Activated CD4-positive, alpha-beta T cell treated with anti-CD3 and anti-CD28 coated beads, Interleukin-2, Interleukin-4, amounts not matched to agents 100 ng/mL and 50 ng/mL, durations not matched to agents 16 hours and 8 hours (primary cell): Measurements from ENCODE around the gene ADAMTS12.
"Not testable (repeated sequence)": the region's sequence is repeated elsewhere in the genome, so short reads cannot be mapped to it uniquely, and the experiment has no call there.

ENCODE experiments used
- DNase-seq: peaks from one replicate; pipeline ENCODE4 v3.0.0-alpha.2; 2020; ENCODE audit warnings: low spot score

The ADAMTS12 gene, protein sequence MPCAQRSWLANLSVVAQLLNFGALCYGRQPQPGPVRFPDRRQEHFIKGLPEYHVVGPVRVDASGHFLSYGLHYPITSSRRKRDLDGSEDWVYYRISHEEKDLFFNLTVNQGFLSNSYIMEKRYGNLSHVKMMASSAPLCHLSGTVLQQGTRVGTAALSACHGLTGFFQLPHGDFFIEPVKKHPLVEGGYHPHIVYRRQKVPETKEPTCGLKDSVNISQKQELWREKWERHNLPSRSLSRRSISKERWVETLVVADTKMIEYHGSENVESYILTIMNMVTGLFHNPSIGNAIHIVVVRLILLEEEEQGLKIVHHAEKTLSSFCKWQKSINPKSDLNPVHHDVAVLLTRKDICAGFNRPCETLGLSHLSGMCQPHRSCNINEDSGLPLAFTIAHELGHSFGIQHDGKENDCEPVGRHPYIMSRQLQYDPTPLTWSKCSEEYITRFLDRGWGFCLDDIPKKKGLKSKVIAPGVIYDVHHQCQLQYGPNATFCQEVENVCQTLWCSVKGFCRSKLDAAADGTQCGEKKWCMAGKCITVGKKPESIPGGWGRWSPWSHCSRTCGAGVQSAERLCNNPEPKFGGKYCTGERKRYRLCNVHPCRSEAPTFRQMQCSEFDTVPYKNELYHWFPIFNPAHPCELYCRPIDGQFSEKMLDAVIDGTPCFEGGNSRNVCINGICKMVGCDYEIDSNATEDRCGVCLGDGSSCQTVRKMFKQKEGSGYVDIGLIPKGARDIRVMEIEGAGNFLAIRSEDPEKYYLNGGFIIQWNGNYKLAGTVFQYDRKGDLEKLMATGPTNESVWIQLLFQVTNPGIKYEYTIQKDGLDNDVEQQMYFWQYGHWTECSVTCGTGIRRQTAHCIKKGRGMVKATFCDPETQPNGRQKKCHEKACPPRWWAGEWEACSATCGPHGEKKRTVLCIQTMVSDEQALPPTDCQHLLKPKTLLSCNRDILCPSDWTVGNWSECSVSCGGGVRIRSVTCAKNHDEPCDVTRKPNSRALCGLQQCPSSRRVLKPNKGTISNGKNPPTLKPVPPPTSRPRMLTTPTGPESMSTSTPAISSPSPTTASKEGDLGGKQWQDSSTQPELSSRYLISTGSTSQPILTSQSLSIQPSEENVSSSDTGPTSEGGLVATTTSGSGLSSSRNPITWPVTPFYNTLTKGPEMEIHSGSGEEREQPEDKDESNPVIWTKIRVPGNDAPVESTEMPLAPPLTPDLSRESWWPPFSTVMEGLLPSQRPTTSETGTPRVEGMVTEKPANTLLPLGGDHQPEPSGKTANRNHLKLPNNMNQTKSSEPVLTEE (N-terminal part only)

DNA sequence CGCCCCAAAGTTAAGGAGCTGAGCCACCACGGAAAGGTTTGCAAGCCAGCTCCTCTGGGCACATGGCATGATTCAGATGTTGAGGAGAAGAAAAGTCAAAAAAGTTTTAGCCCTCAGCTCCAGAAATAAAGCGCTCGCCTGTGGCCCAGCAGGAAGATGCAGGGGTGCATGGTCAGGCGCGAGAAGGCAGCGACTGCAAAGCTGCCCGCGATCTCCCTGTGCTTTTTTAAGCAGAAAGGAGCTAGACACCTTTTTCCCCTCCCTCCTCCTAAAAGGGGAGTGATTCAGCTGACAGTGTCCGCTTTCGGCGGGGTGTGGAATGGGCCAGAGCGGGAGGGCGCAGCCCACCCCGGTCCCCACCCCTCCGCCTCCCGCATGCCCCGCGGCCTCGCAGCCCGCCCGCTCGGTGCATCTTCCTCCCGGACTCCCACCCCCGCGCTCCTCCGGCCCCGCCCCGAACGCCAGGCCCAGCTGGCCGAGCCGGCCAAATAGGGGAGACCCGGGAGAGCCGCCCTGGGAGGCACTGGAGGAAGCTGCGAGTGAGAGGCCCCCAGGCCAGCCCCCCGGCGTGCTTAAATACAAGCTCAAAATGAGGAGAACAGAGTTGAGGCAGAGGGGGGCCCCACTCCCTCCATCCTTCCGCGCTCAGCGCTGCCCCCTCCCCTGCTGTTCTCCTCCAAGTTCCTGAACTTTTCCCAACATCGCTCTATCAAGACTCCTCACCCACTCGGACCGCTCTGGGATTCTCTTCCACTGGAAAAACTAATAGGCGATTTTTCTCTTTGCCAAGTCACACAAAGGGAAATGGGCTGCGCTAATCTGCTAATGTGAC is at the start of gene ADAMTS12:
Gene ADAMTS12, minus strand, starts transcription at position 203 of the 832 bp plus-strand sequence. Its CDS starts 134 bp downstream, at position 69.
- DNase-seq = no peak

GRCh38 chr5:33941090-33941489 is 49.3 kb upstream of the ADAMTS12 start:
- no peak for DNase-seq

GRCh38 chr5:33939556-33940262 is 47.9 kb upstream of the ADAMTS12 start:
- DNase-seq = no peak

GRCh38 chr5:33938881-33939280 is 47.1 kb upstream of the ADAMTS12 start:
- DNase-seq = no peak

DNA sequence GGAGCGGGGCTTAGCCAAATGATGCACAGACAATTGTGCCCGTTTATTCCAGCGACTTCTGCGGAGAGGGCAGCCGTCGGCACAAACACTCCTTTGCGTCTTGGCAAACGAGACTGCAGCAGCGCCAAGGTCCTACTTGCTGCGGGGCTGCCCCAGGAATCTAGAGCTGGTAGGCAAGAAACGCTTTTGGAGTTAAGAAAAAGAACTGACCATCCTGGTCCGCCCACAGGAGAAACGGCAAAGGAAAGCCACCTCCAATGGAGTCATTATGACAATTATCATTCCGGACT is 46.7 kb upstream of the ADAMTS12 start:
- no peak for DNase-seq

DNA sequence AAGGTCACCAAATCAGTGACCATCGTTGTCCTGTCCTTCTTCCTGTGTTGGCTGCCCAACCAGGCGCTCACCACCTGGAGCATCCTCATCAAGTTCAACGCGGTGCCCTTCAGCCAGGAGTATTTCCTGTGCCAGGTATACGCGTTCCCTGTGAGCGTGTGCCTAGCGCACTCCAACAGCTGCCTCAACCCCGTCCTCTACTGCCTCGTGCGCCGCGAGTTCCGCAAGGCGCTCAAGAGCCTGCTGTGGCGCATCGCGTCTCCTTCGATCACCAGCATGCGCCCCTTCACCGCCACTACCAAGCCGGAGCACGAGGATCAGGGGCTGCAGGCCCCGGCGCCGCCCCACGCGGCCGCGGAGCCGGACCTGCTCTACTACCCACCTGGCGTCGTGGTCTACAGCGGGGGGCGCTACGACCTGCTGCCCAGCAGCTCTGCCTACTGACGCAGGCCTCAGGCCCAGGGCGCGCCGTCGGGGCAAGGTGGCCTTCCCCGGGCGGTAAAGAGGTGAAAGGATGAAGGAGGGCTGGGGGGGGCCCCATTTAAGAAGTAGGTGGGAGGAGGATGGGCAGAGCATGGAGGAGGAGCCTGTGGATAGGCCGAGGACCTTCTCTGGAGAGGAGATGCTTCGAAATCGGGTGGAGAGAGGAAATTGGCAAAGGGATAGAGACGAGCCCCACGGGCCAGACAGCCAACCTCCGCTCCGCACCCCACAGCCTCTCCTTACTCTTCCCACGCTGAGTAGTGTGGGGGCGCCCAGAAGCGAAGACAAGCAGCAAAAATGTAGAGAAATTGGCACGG is 46.1 kb upstream of the ADAMTS12 start:
- no peak for DNase-seq

GRCh38 chr5:33937017-33937706 is 45.4 kb upstream of the ADAMTS12 start:
- DNase-seq = no peak

GRCh38 chr5:33936381-33937016 is 44.7 kb upstream of the ADAMTS12 start, which contains the start of gene RXFP3:
RXFP3 (plus strand) TSS chr5:33936386; CDS start chr5:33936741, 355 bp downstream.
- DNase-seq = no peak

- DNase-seq = peak; percentile 40
Observed at GRCh38 chr5:33936004-33936380, 44.2 kb upstream of the ADAMTS12 start.

GRCh38 chr5:33934176-33934575 is 42.4 kb upstream of the ADAMTS12 start:
- no peak for DNase-seq

DNA sequence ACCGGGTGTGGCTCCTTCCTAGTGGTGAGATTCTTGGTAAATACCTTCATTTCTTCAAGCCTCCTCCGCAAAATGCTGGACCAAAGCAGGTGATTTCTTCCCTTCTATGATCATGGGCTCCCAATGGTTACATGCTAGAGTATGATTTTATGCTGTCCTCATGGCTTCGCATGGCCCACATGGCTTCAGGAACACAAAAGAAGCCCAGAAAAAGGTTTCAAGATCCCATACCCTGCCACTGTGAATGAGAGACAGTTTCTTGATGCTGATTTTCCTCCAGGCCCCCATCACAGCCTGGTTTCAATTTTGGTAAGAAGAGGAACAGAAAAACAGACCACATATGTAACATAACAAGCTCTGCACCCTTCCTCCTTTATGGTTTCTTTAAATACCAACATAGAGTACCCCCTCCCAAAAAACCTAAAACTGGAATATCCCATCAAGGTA is 42.0 kb upstream of the ADAMTS12 start:
- DNase-seq = no peak

DNA sequence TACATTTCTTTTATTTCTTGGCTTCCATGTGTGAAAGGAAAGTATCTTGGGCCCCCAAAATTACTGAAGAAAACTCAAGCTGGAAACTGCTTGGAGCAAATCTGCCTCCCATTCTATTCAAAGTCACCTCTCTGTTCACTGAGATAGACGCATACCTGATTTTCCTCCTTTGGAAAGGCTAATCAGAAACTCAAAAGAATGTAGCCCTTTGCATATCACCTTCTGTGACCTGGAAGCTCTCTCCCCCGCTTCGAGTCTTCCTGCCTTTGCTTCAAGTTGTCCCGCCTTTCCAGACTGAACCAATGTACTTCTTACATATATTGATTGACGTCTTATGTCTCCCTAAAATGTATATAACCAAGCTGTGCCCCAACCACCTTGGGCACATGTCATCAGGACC is 39.3 kb upstream of the ADAMTS12 start:
- DNase-seq = no peak

GRCh38 chr5:33929925-33930690 is 38.3 kb upstream of the ADAMTS12 start:
- DNase-seq = no peak

DNA sequence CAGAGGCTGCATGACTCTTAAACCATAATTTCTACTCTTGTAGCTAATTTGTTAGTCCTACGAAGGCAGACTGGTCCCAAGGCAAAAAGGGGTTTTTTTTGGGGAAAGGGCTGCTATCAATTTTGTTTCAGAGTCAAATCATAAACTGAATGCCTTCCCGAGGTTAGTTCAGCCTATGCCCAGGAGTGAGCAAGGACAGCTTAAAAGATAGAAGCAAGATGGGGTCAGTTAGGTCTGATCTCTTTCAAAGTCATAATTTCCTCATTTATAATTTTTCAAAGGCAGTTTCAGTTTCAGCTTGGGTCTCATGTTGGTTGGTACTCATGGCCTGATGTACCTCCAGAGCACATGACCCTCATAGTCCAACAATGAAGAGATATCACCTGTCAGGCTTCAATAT is 36.5 kb upstream of the ADAMTS12 start:
- DNase-seq = no peak

DNA sequence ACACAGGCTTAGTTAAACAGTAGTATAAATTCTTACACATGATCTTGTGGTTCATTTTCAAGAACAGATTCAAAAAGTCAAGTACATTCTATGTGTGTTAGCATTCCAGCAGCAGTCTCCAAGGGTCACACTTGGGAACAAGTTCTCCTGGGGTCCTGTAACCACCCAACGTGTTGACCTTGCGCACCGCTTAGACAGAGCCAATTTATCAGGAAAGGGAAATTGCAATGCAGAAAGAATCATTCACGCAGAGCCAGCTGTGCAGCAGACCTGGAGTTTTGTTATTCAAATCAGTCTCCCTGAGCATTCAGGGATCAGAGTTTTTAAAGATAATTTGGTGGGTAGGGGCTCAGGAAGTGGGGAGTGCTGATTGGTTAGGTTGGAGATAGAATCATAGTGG is 35.9 kb upstream of the ADAMTS12 start:
- DNase-seq = no peak

DNA sequence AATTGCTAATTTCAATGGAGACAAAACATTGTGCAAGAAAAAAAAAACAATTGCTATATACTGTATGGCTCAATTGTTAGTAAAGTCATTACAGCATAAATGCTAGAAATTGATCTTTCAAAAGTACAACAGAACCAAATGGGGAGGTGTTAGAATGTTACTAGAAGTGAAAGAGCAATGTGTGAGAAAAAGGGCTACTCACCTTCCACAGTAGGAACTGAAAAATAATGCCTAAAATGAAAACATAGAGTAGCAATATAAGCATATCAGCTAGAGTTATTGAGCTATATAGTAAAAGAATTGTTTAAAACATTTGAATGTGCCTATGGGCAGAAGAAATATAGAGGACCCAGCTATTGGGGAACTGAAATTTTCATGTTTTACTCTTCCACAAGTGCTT is 33.5 kb upstream of the ADAMTS12 start:
- DNase-seq = no peak

- no peak for DNase-seq
Observed at GRCh38 chr5:33921002-33921401, 29.2 kb upstream of the ADAMTS12 start.

GRCh38 chr5:33914844-33915243 is 23.1 kb upstream of the ADAMTS12 start:
- not testable (repeated sequence) for DNase-seq
